Measurements from ENCODE around the gene SCFD2.
"Not testable (repeated sequence)": the region's sequence is repeated elsewhere in the genome, so short reads cannot be mapped to it uniquely, and the experiment has no call there.

SCFD2 gene

GRCh38 chr4:53361451-53361850, 4.4 kb downstream of the SCFD2 start:
- H3K4me3 ChIP-seq (ENCODE audit: low read depth, low read length) = no peak overlapping the region
- no peak for TF ChIP-seq CTCF (IDR thresholded peaks at IDR 0.05; ENCODE audit: low read depth, low read length)

GRCh38 chr4:53355930-53356521, 9.8 kb downstream of the SCFD2 start:
- H3K4me3 ChIP-seq (ENCODE audit: low read depth, low read length) = no peak overlapping the region
- no peak for TF ChIP-seq CTCF (IDR thresholded peaks at IDR 0.05; ENCODE audit: low read depth, low read length)

GRCh38 chr4:53354012-53354722, 11.7 kb downstream of the SCFD2 start:
- TF ChIP-seq CTCF (IDR thresholded peaks at IDR 0.05; ENCODE audit: low read depth, low read length) = no peak
- no peak overlapping the region for H3K4me3 ChIP-seq (ENCODE audit: low read depth, low read length)

- no peak for TF ChIP-seq CTCF (IDR thresholded peaks at IDR 0.05; ENCODE audit: low read depth, low read length)
- no peak overlapping the region for H3K4me3 ChIP-seq (ENCODE audit: low read depth, low read length)
Observed at GRCh38 chr4:53349091-53349491, 16.8 kb downstream of the SCFD2 start.

- H3K4me3 ChIP-seq (ENCODE audit: low read depth, low read length) = no peak overlapping the region
- no peak for TF ChIP-seq CTCF (IDR thresholded peaks at IDR 0.05; ENCODE audit: low read depth, low read length)
Observed at GRCh38 chr4:53348046-53348445, 17.8 kb downstream of the SCFD2 start.

GRCh38 chr4:53346920-53347852, 18.7 kb downstream of the SCFD2 start:
- no peak overlapping the region for H3K4me3 ChIP-seq (ENCODE audit: low read depth, low read length)
- no peak for TF ChIP-seq CTCF (IDR thresholded peaks at IDR 0.05; ENCODE audit: low read depth, low read length)

- H3K4me3 ChIP-seq (ENCODE audit: low read depth, low read length) = not testable (repeated sequence)
Observed at GRCh38 chr4:53346392-53346791, 19.5 kb downstream of the SCFD2 start.

- H3K4me3 ChIP-seq (ENCODE audit: low read depth, low read length) = not testable (repeated sequence)
Observed at GRCh38 chr4:53340145-53340544, 25.7 kb downstream of the SCFD2 start.

GRCh38 chr4:53334916-53335315, 30.9 kb downstream of the SCFD2 start:
- not testable (repeated sequence) for H3K4me3 ChIP-seq (ENCODE audit: low read depth, low read length)
